GM23248 (cell line): ENCODE results near the gene TRAK1.

Source experiments
- EZH2 ChIP-seq: fragments of 200-600 bp; sonication (generic); IDR thresholded peaks from 2 replicates; pipeline ENCODE4 v1.6.1; 2018; ENCODE audit warnings: antibody characterized with exemption, mild to moderate bottlenecking; ENCODE audit not compliant: insufficient read depth, poor library complexity, severe bottlenecking
- EZH2phosphoT487 ChIP-seq: fragments of 200-600 bp; sonication (generic); IDR thresholded peaks from 2 replicates; pipeline ENCODE4 v1.6.1; 2018; ENCODE audit warnings: antibody characterized with exemption, moderate library complexity, mild to moderate bottlenecking, low read depth; ENCODE audit not compliant: insufficient read depth

GRCh38 chr3:42250761-42251160 lies 159.6 kb downstream of the TRAK1 start:
- TF ChIP-seq EZH2 (no peak), EZH2phosphoT487 (no peak)
